CD4-positive, alpha-beta T cell (primary cell): ENCODE measurements around the gene ABLIM2. TPM values are rescaled to one million over a fixed set of nuclear protein-coding genes. Genes with fewer than 3 reads are reported as not detected.

Source experiments
- ATAC-seq: fragments of 200-7000 bp; cut with Tn5 transposase; one replicate; pipeline ENCODE4 v1.10.0; 2022; ENCODE audit warnings: mild to moderate bottlenecking; ENCODE audit not compliant: poor library complexity
- CTCF ChIA-PET: fragments of 350-600 bp; sonication (Branson Sonifier 250); formaldehyde crosslinking; loops from one replicate; lab custom pipeline; 2021; ENCODE audit warnings: antibody characterized with exemption, inconsistent platforms; lab: Charles Lee
- POLR2A ChIA-PET: fragments of 350-600 bp; sonication (Branson Sonifier 250); formaldehyde crosslinking; loops from one replicate; lab custom pipeline; 2021; ENCODE audit warnings: antibody characterized with exemption, inconsistent platforms; lab: Charles Lee
- DNase-seq, 14 experiments: peaks; one replicate each; pipeline ENCODE4 v3.0.0-alpha.2; 2013 to 2020; ENCODE audit warnings: mixed read lengths in 2 of 14
- H3K27ac ChIP-seq, 2 donors: one replicate each; pipeline versions ENCODE4 v1.5.1 to v1.7.0; 2013; ENCODE audit warnings: low read length in 2 of 2, low read depth in 1 of 2, mild to moderate bottlenecking in 1 of 2
- H3K27me3 ChIP-seq, 2 experiments: 1 replicate in 1 of 2; 2 replicates in 1 of 2; pipeline versions ENCODE4 v1.6.1 to v1.7.0; 2013; ENCODE audit warnings: low read length in 2 of 2, control low read depth in 1 of 2, mild to moderate bottlenecking in 1 of 2, moderate library complexity in 1 of 2; ENCODE audit not compliant: insufficient read depth in 2 of 2, control insufficient read depth in 1 of 2
- H3K36me3 ChIP-seq: one replicate; pipeline ENCODE4 v1.6.1; 2013; ENCODE audit warnings: low read length, control low read depth; ENCODE audit not compliant: insufficient read depth
- H3K4me1 ChIP-seq: one replicate; pipeline ENCODE4 v1.6.1; 2013; ENCODE audit warnings: low read length, control low read depth; ENCODE audit not compliant: insufficient read depth
- H3K4me3 ChIP-seq: one replicate; pipeline ENCODE4 v1.5.1; 2013; ENCODE audit warnings: mild to moderate bottlenecking, low read length, moderate library complexity
- H3K9me3 ChIP-seq, 2 experiments: 1 replicate in 1 of 2; 2 replicates in 1 of 2; pipeline versions ENCODE4 v1.6.1 to v1.7.0; 2013; ENCODE audit warnings: low read length in 2 of 2, mild to moderate bottlenecking in 2 of 2, control low read depth in 1 of 2, moderate library complexity in 1 of 2; ENCODE audit not compliant: control insufficient read depth in 1 of 2, insufficient read depth in 1 of 2
- H3K27ac Mint-ChIP-seq: one replicate; pipeline ENCODE4 v1.8.0; 2020; ENCODE audit warnings: mixed read lengths
- H3K27me3 Mint-ChIP-seq: one replicate; pipeline ENCODE4 v1.8.0; 2021; ENCODE audit warnings: mixed read lengths
- H3K36me3 Mint-ChIP-seq: one replicate; pipeline ENCODE4 v1.8.0; 2021; ENCODE audit warnings: low read depth, mixed read lengths
- H3K4me1 Mint-ChIP-seq: one replicate; pipeline ENCODE4 v1.8.0; 2021; ENCODE audit warnings: low read depth, mixed read lengths
- H3K4me3 Mint-ChIP-seq: one replicate; pipeline ENCODE4 v1.8.0; 2020; ENCODE audit warnings: mild to moderate bottlenecking, mixed read lengths
- H3K9me3 Mint-ChIP-seq: one replicate; pipeline ENCODE4 v1.8.0; 2020; ENCODE audit warnings: mixed read lengths
- intact Hi-C, 2 experiments: fragments of 100-400 bp; cut with DNase I in 1 of 2; cut with micrococcal nuclease in 1 of 2; formaldehyde crosslinking; loops; one replicate each; pipeline versions ENCODE4 v1.15.1 to v1.9.0; 2023 to 2025; cut with DNase I, micrococcal nuclease
- total RNA-seq, 174 experiments: library from RNA in 2 of 174; stranded (reverse) in 2 of 174; gene quantifications; one replicate each; pipeline ENCODE4 v1.2.3 and lab custom pipeline; 2021 to 2026
- TF ChIP-seq, protein P1 (sequence below): fragments of 200-600 bp; IDR thresholded peaks from one replicate; pipeline ENCODE4 v1.8.0; 2022; ENCODE audit warnings: antibody characterized with exemption, mild to moderate bottlenecking

Gene ABLIM2
- total RNA-seq, 2 experiments from 2014 or later: 2.5 to 2.7 TPM

DNA sequence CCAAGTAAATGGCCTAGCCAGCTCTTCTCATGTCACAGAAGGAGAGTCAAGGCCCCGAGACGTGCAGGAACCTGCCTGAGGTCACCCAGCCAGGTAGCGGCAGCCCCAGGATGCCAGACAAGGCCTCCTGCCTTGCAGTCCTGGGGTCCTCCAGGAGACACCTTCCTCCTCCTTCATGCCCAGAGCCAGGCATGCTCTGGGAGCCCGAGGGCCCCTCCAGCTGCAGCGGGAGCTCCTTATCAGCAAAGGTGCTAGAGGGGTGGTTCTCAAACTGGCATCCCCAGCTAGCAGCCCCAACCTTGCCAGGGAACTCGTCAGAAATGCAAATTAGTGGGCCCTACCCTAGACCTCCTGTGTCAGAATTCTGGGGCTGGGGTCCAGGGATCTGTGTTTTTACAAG is 162.7 kb downstream of the ABLIM2 start:
- Histone ChIP-seq H3K9me3 (peaks cover 0 to 14% of the 10 kb centered on the region in 2 experiments), H3K4me3 (no peak overlapping the region), H3K27ac (no peak overlapping the region), H3K27me3 (no peaks in the 10 kb centered on the region), H3K36me3 (no peaks in the 10 kb centered on the region), H3K4me1 (no peaks in the 10 kb centered on the region)
- H3K4me1 Mint-ChIP-seq: no peaks in the 10 kb centered on the region
- H3K36me3 Mint-ChIP-seq: no peaks in the 10 kb centered on the region
- H3K27me3 Mint-ChIP-seq: no peaks in the 10 kb centered on the region
- POLR2A ChIA-PET: no interaction called here
- no peak overlapping the region for H3K27ac Mint-ChIP-seq
- TF ChIP-seq, protein P1, sequence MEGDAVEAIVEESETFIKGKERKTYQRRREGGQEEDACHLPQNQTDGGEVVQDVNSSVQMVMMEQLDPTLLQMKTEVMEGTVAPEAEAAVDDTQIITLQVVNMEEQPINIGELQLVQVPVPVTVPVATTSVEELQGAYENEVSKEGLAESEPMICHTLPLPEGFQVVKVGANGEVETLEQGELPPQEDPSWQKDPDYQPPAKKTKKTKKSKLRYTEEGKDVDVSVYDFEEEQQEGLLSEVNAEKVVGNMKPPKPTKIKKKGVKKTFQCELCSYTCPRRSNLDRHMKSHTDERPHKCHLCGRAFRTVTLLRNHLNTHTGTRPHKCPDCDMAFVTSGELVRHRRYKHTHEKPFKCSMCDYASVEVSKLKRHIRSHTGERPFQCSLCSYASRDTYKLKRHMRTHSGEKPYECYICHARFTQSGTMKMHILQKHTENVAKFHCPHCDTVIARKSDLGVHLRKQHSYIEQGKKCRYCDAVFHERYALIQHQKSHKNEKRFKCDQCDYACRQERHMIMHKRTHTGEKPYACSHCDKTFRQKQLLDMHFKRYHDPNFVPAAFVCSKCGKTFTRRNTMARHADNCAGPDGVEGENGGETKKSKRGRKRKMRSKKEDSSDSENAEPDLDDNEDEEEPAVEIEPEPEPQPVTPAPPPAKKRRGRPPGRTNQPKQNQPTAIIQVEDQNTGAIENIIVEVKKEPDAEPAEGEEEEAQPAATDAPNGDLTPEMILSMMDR: no peak
- CTCF ChIA-PET: no interaction called here
- DNase-seq (no peak), ATAC-seq (no peak)
- H3K4me3 Mint-ChIP-seq: no peak overlapping the region
- H3K9me3 Mint-ChIP-seq: no peaks in the 10 kb centered on the region
- intact Hi-C loops: no loop called here

DNA sequence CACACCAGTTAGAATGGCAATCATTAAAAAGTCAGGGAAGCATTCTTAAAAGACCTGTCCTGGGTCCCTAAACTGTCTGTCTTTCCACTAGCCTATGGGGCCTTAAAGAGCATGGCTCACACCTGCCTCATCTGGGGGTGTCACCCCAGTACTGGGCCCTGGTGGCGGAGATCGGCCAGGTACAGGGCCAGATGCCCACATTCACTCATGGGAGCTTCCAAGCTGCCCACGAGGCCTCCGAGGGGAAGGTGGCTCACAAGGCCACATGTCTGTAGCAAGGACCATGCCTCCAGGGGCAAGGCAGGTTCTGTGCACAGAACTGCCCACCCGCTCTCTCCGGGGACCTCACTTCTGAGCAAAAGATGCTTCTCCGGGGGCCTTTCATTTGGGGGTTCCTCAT is 163.5 kb downstream of the ABLIM2 start:
- no peaks in the 10 kb centered on the region for H3K4me1 Mint-ChIP-seq
- no peaks in the 10 kb centered on the region for H3K36me3 ChIP-seq
- DNase-seq (no peak), ATAC-seq (no peak)
- H3K27ac Mint-ChIP-seq: no peak overlapping the region
- intact Hi-C loops: no loop called here
- POLR2A ChIA-PET: no interaction called here
- no peaks in the 10 kb centered on the region for H3K27me3 ChIP-seq
- CTCF ChIA-PET: no interaction called here
- TF ChIP-seq, protein P1: no peak
- H3K4me3 ChIP-seq: no peak overlapping the region
- H3K27me3 Mint-ChIP-seq: no peaks in the 10 kb centered on the region
- no peak overlapping the region for H3K27ac ChIP-seq
- H3K4me1 ChIP-seq: no peaks in the 10 kb centered on the region
- H3K9me3 ChIP-seq: peaks cover 0 to 14% of the 10 kb centered on the region in 2 experiments
- H3K9me3 Mint-ChIP-seq: no peaks in the 10 kb centered on the region
- no peaks in the 10 kb centered on the region for H3K36me3 Mint-ChIP-seq
- no peak overlapping the region for H3K4me3 Mint-ChIP-seq

DNA sequence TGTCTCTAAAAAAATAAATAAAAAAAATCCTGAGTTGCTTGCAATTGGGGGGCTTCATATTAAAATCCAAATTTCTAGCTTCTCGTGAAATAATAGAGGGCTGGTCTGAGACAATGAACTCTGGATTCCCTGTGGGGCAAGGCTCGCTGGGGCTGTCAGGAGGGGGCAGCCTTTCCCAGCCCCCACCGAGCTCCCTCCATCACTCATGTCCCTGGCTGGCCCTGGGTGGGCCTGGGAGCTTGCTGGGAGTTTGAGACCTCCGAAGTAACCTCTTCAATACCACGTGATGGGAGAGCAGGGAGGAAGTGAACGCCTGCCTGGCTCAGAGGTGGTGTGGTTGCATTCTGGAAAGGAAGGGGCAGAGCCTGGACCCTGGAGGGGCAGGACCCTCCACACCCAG is 164.9 kb downstream of the ABLIM2 start:
- TF ChIP-seq, protein P1: no peak
- Mint-ChIP-seq H3K4me1 (no peaks in the 10 kb centered on the region), H3K27ac (no peak overlapping the region), H3K9me3 (no peaks in the 10 kb centered on the region), H3K36me3 (no peaks in the 10 kb centered on the region), H3K27me3 (no peaks in the 10 kb centered on the region), H3K4me3 (no peak overlapping the region)
- Histone ChIP-seq H3K4me3 (no peak overlapping the region), H3K9me3 (peaks cover 0 to 17% of the 10 kb centered on the region in 2 experiments), H3K4me1 (no peaks in the 10 kb centered on the region), H3K27me3 (no peaks in the 10 kb centered on the region), H3K27ac (no peak overlapping the region), H3K36me3 (no peaks in the 10 kb centered on the region)
- ChIA-PET POLR2A (no interaction called here), CTCF (no interaction called here)
- intact Hi-C loops: no loop called here
- no peak for ATAC-seq
- no peak for DNase-seq
